Left lung (tissue), 10 donors: ENCODE data around the gene MCAT. TPM values are rescaled to one million over a fixed set of nuclear protein-coding genes. Genes with fewer than 3 reads are reported as not detected.

Experiments used
- ATAC-seq: fragments of 200-7000 bp; cut with Tn5 transposase; one replicate; pipeline ENCODE4 v1.9.1; 2020; ENCODE audit warnings: moderate library complexity
- DNase-seq, 4 donors: peaks; one replicate each; pipeline ENCODE4 v3.0.0-alpha.2; 2013 to 2020
- H3K27ac ChIP-seq, 2 donors: fragments of 200-600 bp; sonication (generic) in 1 of 2; one replicate each; pipeline versions ENCODE4 v1.5.0 to v1.8.0; 2020 to 2021
- H3K27me3 ChIP-seq, 2 donors: fragments of 200-600 bp; sonication (generic) in 1 of 2; one replicate each; pipeline versions ENCODE4 v1.5.0 to v1.8.0; 2020 to 2021
- H3K36me3 ChIP-seq, 2 donors: fragments of 200-600 bp; sonication (generic) in 1 of 2; one replicate each; pipeline versions ENCODE4 v1.5.0 to v1.8.0; 2020 to 2021
- H3K4me1 ChIP-seq, 2 donors: fragments of 200-600 bp; one replicate each; pipeline ENCODE4 v1.8.0; 2021
- H3K4me3 ChIP-seq, 2 donors: fragments of 200-600 bp; sonication (generic) in 1 of 2; one replicate each; pipeline versions ENCODE4 v1.5.0 to v1.8.0; 2020 to 2021; ENCODE audit warnings: mild to moderate bottlenecking in 1 of 2
- H3K9me3 ChIP-seq, 2 donors: fragments of 200-600 bp; sonication (generic) in 1 of 2; one replicate each; pipeline versions ENCODE4 v1.5.0 to v1.8.0; 2020 to 2021
- CTCF ChIP-seq, 2 donors: fragments of 200-600 bp; sonication (generic) in 1 of 2; IDR thresholded peaks; one replicate each; pipeline versions ENCODE4 v1.5.0 to v1.8.0; 2021; ENCODE audit warnings: antibody characterized with exemption in 2 of 2
- intact Hi-C, 2 donors: fragments of 100-400 bp; cut with DNase I; formaldehyde crosslinking; loops; one replicate each; pipeline versions ENCODE4 v1.11.2 to v1.14.2; 2022
- polyA plus RNA-seq, 6 donors: library from polyadenylated mRNA; unstranded; fragments of 120-200 nt; gene quantifications; one replicate each; pipeline ENCODE4 v1.2.1, GENCODE V29; 2013; ENCODE audit not compliant: insufficient read length in 6 of 6
- total RNA-seq, 2 donors: library from RNA; stranded (reverse); fragmentation: NEBNext Ultra II Directional; extraction: Animal tissue kit (Norgen Biotek cat#: 25700); gene quantifications; one replicate each; pipeline ENCODE4 v1.2.1, GENCODE V29; 2021
- donor health status: DM: no; HTN: yes; CAD: no.
- donor health status: DM: no; HTN: no; CAD: no.

Gene MCAT
- total and polyA plus RNA-seq, 8 donors: 12.2 to 16.6 (median 15.4) TPM

GRCh38 chr22:43098356-43098755, 44.8 kb downstream of the MCAT start:
- peaks cover 0 to 16% of the 10 kb centered on the region in 2 donors for H3K9me3 ChIP-seq
- H3K36me3 ChIP-seq: no peaks in the 10 kb centered on the region
- H3K27ac ChIP-seq: no peak overlapping the region
- no peak for DNase-seq
- no peak for ATAC-seq
- H3K27me3 ChIP-seq: no peaks in the 10 kb centered on the region
- intact Hi-C loops: no loop called here
- no peak for TF ChIP-seq CTCF (IDR thresholded peaks at IDR 0.05)
- no peak overlapping the region for H3K4me3 ChIP-seq
- peaks cover 0 to 13% of the 10 kb centered on the region in 2 donors for H3K4me1 ChIP-seq

- no peak for ATAC-seq
- intact Hi-C loops: no loop called here
- no peaks in the 10 kb centered on the region for H3K36me3 ChIP-seq
- peaks cover 0 to 16% of the 10 kb centered on the region in 2 donors for H3K9me3 ChIP-seq
- H3K27ac ChIP-seq: no peak overlapping the region
- no peak for TF ChIP-seq CTCF (IDR thresholded peaks at IDR 0.05)
- no peaks in the 10 kb centered on the region for H3K27me3 ChIP-seq
- DNase-seq: no peak
- H3K4me1 ChIP-seq: peaks cover 0 to 13% of the 10 kb centered on the region in 2 donors
- H3K4me3 ChIP-seq: no peak overlapping the region
These were observed 46.8 kb downstream of the MCAT start for GRCh38 chr22:43096420-43096819.

GRCh38 chr22:43094551-43094950, 48.6 kb downstream of the MCAT start:
- H3K4me3 ChIP-seq: no peak overlapping the region
- H3K27ac ChIP-seq: no peak overlapping the region
- H3K4me1 ChIP-seq: peaks cover 0 to 15% of the 10 kb centered on the region in 2 donors
- H3K9me3 ChIP-seq: peaks cover 0 to 16% of the 10 kb centered on the region in 2 donors
- H3K27me3 ChIP-seq: no peaks in the 10 kb centered on the region
- H3K36me3 ChIP-seq: no peaks in the 10 kb centered on the region
- intact Hi-C loops: no loop called here
- no peak for TF ChIP-seq CTCF (IDR thresholded peaks at IDR 0.05)
- DNase-seq: no peak
- ATAC-seq: no peak

- H3K27ac ChIP-seq: no peak overlapping the region
- H3K36me3 ChIP-seq: no peaks in the 10 kb centered on the region
- H3K9me3 ChIP-seq: peaks cover 0 to 16% of the 10 kb centered on the region in 2 donors
- H3K27me3 ChIP-seq: no peaks in the 10 kb centered on the region
- peaks cover 0 to 15% of the 10 kb centered on the region in 2 donors for H3K4me1 ChIP-seq
- intact Hi-C loops: no loop called here
- ATAC-seq: no peak
- TF ChIP-seq CTCF (IDR thresholded peaks at IDR 0.05): no peak
- no peak overlapping the region for H3K4me3 ChIP-seq
- DNase-seq: no peak
These were observed 49.1 kb downstream of the MCAT start for GRCh38 chr22:43094085-43094484.

GRCh38 chr22:43092085-43092484, 51.1 kb downstream of the MCAT start:
- Histone ChIP-seq H3K4me1 (peaks cover 0 to 14% of the 10 kb centered on the region in 2 donors), H3K27me3 (no peaks in the 10 kb centered on the region), H3K4me3 (no peak overlapping the region), H3K36me3 (no peaks in the 10 kb centered on the region), H3K27ac (no peak overlapping the region), H3K9me3 (peaks cover 0 to 13% of the 10 kb centered on the region in 2 donors)
- no peak for TF ChIP-seq CTCF (IDR thresholded peaks at IDR 0.05)
- intact Hi-C loops: no loop called here
- ATAC-seq (no peak), DNase-seq (no peak)
